Thyroid gland (tissue), 4 donors: ENCODE results near the gene CCDC68. TPM values are rescaled to one million over a fixed set of nuclear protein-coding genes. Genes with fewer than 3 reads are reported as not detected.

Experiments used
- DNase-seq, 2 donors: peaks; one replicate each; pipeline ENCODE4 v3.0.0-alpha.2; 2019
- H3K27ac ChIP-seq, 3 donors: fragments of 200-600 bp; sonication (generic); 1 replicate in 2 of 3; 2 replicates in 1 of 3; pipeline ENCODE4 v1.5.1; 2016 to 2019; ENCODE audit warnings: mild to moderate bottlenecking in 1 of 3, moderate library complexity in 1 of 3
- H3K27me3 ChIP-seq: fragments of 200-600 bp; sonication (generic); one replicate; pipeline ENCODE4 v1.5.1; 2019
- H3K36me3 ChIP-seq, 2 donors: fragments of 200-600 bp; sonication (generic); one replicate each; pipeline ENCODE4 v1.5.1; 2016 to 2019
- H3K4me1 ChIP-seq, 2 donors: fragments of 200-600 bp; sonication (generic); one replicate each; pipeline ENCODE4 v1.5.1; 2017 to 2019
- H3K4me3 ChIP-seq, 3 donors: fragments of 200-600 bp; sonication (generic); replicated peaks in 1 of 3; 1 replicate in 2 of 3; 2 replicates in 1 of 3; pipeline ENCODE4 v1.5.1; 2016; ENCODE audit warnings: mild to moderate bottlenecking in 1 of 3
- H3K9me3 ChIP-seq: fragments of 200-600 bp; sonication (generic); one replicate; pipeline ENCODE4 v1.5.1; 2017
- CTCF ChIP-seq, 6 experiments: fragments of 200-600 bp in 3 of 6; fragments of 450-650 bp in 3 of 6; sonication (generic) in 3 of 6; IDR thresholded peaks; one replicate each; pipeline ENCODE4 v1.5.1; 2016 to 2019; ENCODE audit warnings: antibody characterized with exemption in 6 of 6, mild to moderate bottlenecking in 2 of 6, inconsistent platforms in 1 of 6, moderate library complexity in 1 of 6
- POLR2A ChIP-seq, 2 donors: fragments of 450-650 bp; IDR thresholded peaks; one replicate each; pipeline ENCODE4 v1.6.1; 2017; ENCODE audit warnings: antibody characterized with exemption in 2 of 2, mild to moderate bottlenecking in 2 of 2, moderate library complexity in 1 of 2
- WGBS, 2 donors: methylation state at CpG; one replicate each; pipeline ENCODE4 v1.1.5; 2017; 5-methylcytosine and 5-hydroxymethylcytosine counted together
- intact Hi-C: fragments of 100-400 bp; cut with DNase I; formaldehyde crosslinking; loops from one replicate; pipeline ENCODE4 v1.15.1; 2023
- total RNA-seq, 4 donors: library from RNA; depleted of rRNA; stranded (reverse); fragments of >200 nt; gene quantifications; one replicate each; pipeline ENCODE4 v1.2.3, GENCODE V29; 2016

CCDC68 gene
- total RNA-seq, 4 donors from 2014 or later: 1.4 to 16.2 (median 3.4) TPM

- 93 to 96% methylated on average over 4 of the region's 4 CpGs for WGBS, 2 donors
- H3K36me3 ChIP-seq: no peaks in the 10 kb centered on the region
- DNase-seq: no peak
Measured at GRCh38 chr18:54918060-54918459, 41.2 kb downstream of the CCDC68 start.

GRCh38 chr18:54916507-54916906, 42.8 kb downstream of the CCDC68 start:
- H3K27me3 ChIP-seq: no peaks in the 10 kb centered on the region
- no peak overlapping the region for H3K4me3 ChIP-seq
- H3K27ac ChIP-seq: no peak overlapping the region
- no peak for TF ChIP-seq POLR2A (IDR thresholded peaks at IDR 0.05)
- H3K4me1 ChIP-seq: no peaks in the 10 kb centered on the region
- no peak for DNase-seq
- intact Hi-C loops: no loop called here
- no peaks in the 10 kb centered on the region for H3K9me3 ChIP-seq
- 94 to 96% methylated on average over 3 of the region's 3 CpGs for WGBS, 2 donors
- no peaks in the 10 kb centered on the region for H3K36me3 ChIP-seq

More at GRCh38 chr18:54918060-54918459, 41.2 kb downstream of the CCDC68 start:
- Histone ChIP-seq H3K27ac (no peak overlapping the region), H3K4me3 (no peak overlapping the region), H3K27me3 (no peaks in the 10 kb centered on the region), H3K9me3 (no peaks in the 10 kb centered on the region), H3K4me1 (no peaks in the 10 kb centered on the region)
- TF ChIP-seq POLR2A (IDR thresholded peaks at IDR 0.05): no peak
- TF ChIP-seq CTCF (IDR thresholded peaks at IDR 0.05): no peak
- intact Hi-C loops: no loop called here

- intact Hi-C loops: no loop called here
- 90 to 92% methylated on average over 4 of the region's 4 CpGs for WGBS, 2 donors
- no peak for TF ChIP-seq CTCF (IDR thresholded peaks at IDR 0.05)
- no peak for TF ChIP-seq POLR2A (IDR thresholded peaks at IDR 0.05)
- DNase-seq: no peak
- H3K36me3 ChIP-seq: no peaks in the 10 kb centered on the region
- no peaks in the 10 kb centered on the region for H3K9me3 ChIP-seq
- no peaks in the 10 kb centered on the region for H3K4me1 ChIP-seq
- no peak overlapping the region for H3K4me3 ChIP-seq
- no peak overlapping the region for H3K27ac ChIP-seq
- no peaks in the 10 kb centered on the region for H3K27me3 ChIP-seq
Measured at GRCh38 chr18:54914816-54915215, 44.4 kb downstream of the CCDC68 start.

GRCh38 chr18:54911551-54911950, 47.7 kb downstream of the CCDC68 start:
- H3K4me1 ChIP-seq: no peaks in the 10 kb centered on the region
- TF ChIP-seq POLR2A (IDR thresholded peaks at IDR 0.05) (no peak), CTCF (IDR thresholded peaks at IDR 0.05) (no peak)
- H3K9me3 ChIP-seq: no peaks in the 10 kb centered on the region
- no peak overlapping the region for H3K27ac ChIP-seq
- no peak overlapping the region for H3K4me3 ChIP-seq
- WGBS, 2 donors: 64 to 65% methylated on average over 2 of the region's 2 CpGs
- intact Hi-C loops: no loop called here
- no peak for DNase-seq
- H3K27me3 ChIP-seq: no peaks in the 10 kb centered on the region
- no peaks in the 10 kb centered on the region for H3K36me3 ChIP-seq

GRCh38 chr18:54910161-54910919, 48.9 kb downstream of the CCDC68 start:
- H3K27me3 ChIP-seq: no peaks in the 10 kb centered on the region
- no peak for TF ChIP-seq POLR2A (IDR thresholded peaks at IDR 0.05)
- TF ChIP-seq CTCF (IDR thresholded peaks at IDR 0.05): no peak
- H3K4me3 ChIP-seq: no peak overlapping the region
- WGBS, 2 donors: 58 to 96% methylated on average over 6 of the region's 6 CpGs
- no peak for DNase-seq
- no peak overlapping the region for H3K27ac ChIP-seq
- no peaks in the 10 kb centered on the region for H3K36me3 ChIP-seq
- intact Hi-C loops: no loop called here
- no peaks in the 10 kb centered on the region for H3K9me3 ChIP-seq
- H3K4me1 ChIP-seq: no peaks in the 10 kb centered on the region
